Daoy (cell line): ENCODE data around the gene CDH18. TPM values are rescaled to one million over a fixed set of nuclear protein-coding genes. Genes with fewer than 3 reads are reported as not detected.

Source experiments
- DNase-seq: peaks from one replicate; pipeline ENCODE4 v3.0.0-alpha.2; 2015; ENCODE audit warnings: low read depth
- total RNA-seq: library from RNA; depleted of rRNA; stranded (reverse); fragments of >200 nt; shearing (Covaris generic); gene quantifications from 2 replicates; pipeline ENCODE4 v1.2.3, GENCODE V29; 2014

The CDH18 gene
- total RNA-seq, 1 experiment from 2014 or later, result 12.2 TPM

- DNase-seq, result no peak
These were observed 526.0 kb downstream of the CDH18 start for GRCh38 chr5:19462019-19462418.

GRCh38 chr5:19424506-19424905 is 563.5 kb downstream of the CDH18 start:
- DNase-seq, result no peak
